HCT116 (cell line): ENCODE results near the gene DNPH1. TPM values are rescaled to one million over a fixed set of nuclear protein-coding genes. Genes with fewer than 3 reads are reported as not detected.

ENCODE experiments used
- ATAC-seq: fragments of 200-7000 bp; cut with Tn5 transposase; 2 replicates; pipeline ENCODE4 v1.9.1; 2020; ENCODE audit warnings: mild to moderate bottlenecking, moderate library complexity
- BruUV-seq: library from RNA; stranded (reverse); fragments of 400-500 nt; replicated peaks from 2 replicates; lab custom pipeline; 2021; lab: Mats Ljungman, UMichigan
- CTCF ChIA-PET: fragments of 300-600 bp; sonication (Branson Sonifier 250); formaldehyde crosslinking; loops from one replicate; lab custom pipeline; 2021; ENCODE audit warnings: antibody characterized with exemption; lab: Charles Lee
- POLR2A ChIA-PET: fragments of 300-600, 350-600 bp; sonication (Branson Sonifier 250); formaldehyde crosslinking; loops from one replicate; lab custom pipeline; 2021; ENCODE audit warnings: antibody characterized with exemption; lab: Charles Lee
- RAD21 ChIA-PET, 2 experiments: fragments of 300-600 bp; sonication (Branson Sonifier 250); formaldehyde crosslinking; loops; one replicate each; lab custom pipeline; 2023; ENCODE audit warnings: low total read pairs in 2 of 2; ENCODE audit not compliant: uncharacterized antibody in 2 of 2, unreplicated experiment in 2 of 2, low non-redundant PET in 1 of 2; lab: Charles Lee
- DNase-seq: peaks from one replicate; pipeline ENCODE4 v3.0.0-alpha.2; 2010; ENCODE audit warnings: low read depth, low spot score
- H2AFZ ChIP-seq: fragments of 200-600 bp; shearing (Covaris generic), sonication (generic); 2 replicates; pipeline ENCODE4 v1.6.1; 2017; ENCODE audit warnings: low read depth, mixed run types, mixed read lengths, antibody characterized with exemption, low read length; ENCODE audit not compliant: poor library complexity, severe bottlenecking
- H3K27ac ChIP-seq: 2 replicates; pipeline ENCODE4 v1.5.1; 2012; ENCODE audit warnings: low read depth, low read length
- H3K27me3 ChIP-seq: fragments of 200-600 bp; sonication (generic); 2 replicates; pipeline ENCODE4 v1.6.1; 2016; ENCODE audit warnings: mixed run types, low read length, mixed read lengths; ENCODE audit not compliant: insufficient read depth
- H3K36me3 ChIP-seq, 2 experiments: fragments of 200-500 bp in 1 of 2; fragments of 200-600 bp in 1 of 2; sonication (Bioruptor generic) in 1 of 2; sonication (generic) in 1 of 2; 2 replicates each; pipeline versions ENCODE4 v1.5.1 to v1.6.1; 2014 to 2016; ENCODE audit warnings: low read length in 2 of 2, inconsistent platforms in 1 of 2, mixed read lengths in 1 of 2, mixed run types in 1 of 2; ENCODE audit not compliant: insufficient read depth in 2 of 2, control insufficient read depth in 1 of 2
- H3K4me1 ChIP-seq, 2 experiments: fragments of 200-600 bp in 1 of 2; sonication (generic) in 1 of 2; 2 replicates each; pipeline versions ENCODE4 v1.5.1 to v1.6.1; 2012 to 2017; ENCODE audit warnings: low read length in 2 of 2, inconsistent platforms in 1 of 2, mild to moderate bottlenecking in 1 of 2, mixed read lengths in 1 of 2, mixed run types in 1 of 2, moderate library complexity in 1 of 2; ENCODE audit not compliant: insufficient read depth in 2 of 2, control insufficient read depth in 1 of 2
- H3K4me2 ChIP-seq: fragments of 200-600 bp; sonication (generic); 2 replicates; pipeline ENCODE4 v1.6.1; 2017; ENCODE audit warnings: mixed run types, low read length, mixed read lengths
- H3K4me3 ChIP-seq, 2 experiments: fragments of 200-600 bp in 1 of 2; sonication (generic) in 1 of 2; replicated peaks in 1 of 2; 2 replicates each; pipeline ENCODE4 v1.5.1; 2011 to 2016; ENCODE audit warnings: low read length in 2 of 2, control low read depth in 1 of 2, low read depth in 1 of 2, mild to moderate bottlenecking in 1 of 2, mixed read lengths in 1 of 2, mixed run types in 1 of 2
- H3K79me2 ChIP-seq: fragments of 200-600 bp; sonication (generic); 2 replicates; pipeline ENCODE4 v1.6.1; 2017; ENCODE audit warnings: mild to moderate bottlenecking, mixed run types, low read length, moderate library complexity, mixed read lengths; ENCODE audit not compliant: insufficient read depth
- H3K9ac ChIP-seq: fragments of 200-600 bp; sonication (generic); 2 replicates; pipeline ENCODE4 v1.6.1; 2016; ENCODE audit warnings: low read length, mixed read lengths
- H3K9me2 ChIP-seq: fragments of 200-600 bp; sonication (generic), shearing (Covaris generic); 2 replicates; pipeline ENCODE4 v1.6.1; 2017; ENCODE audit warnings: mixed run types, mild to moderate bottlenecking, moderate library complexity; ENCODE audit not compliant: insufficient read depth
- H3K9me3 ChIP-seq, 2 experiments: fragments of 200-500 bp in 1 of 2; fragments of 200-600 bp in 1 of 2; sonication (Bioruptor generic) in 1 of 2; sonication (generic) in 1 of 2; 2 replicates each; pipeline ENCODE4 v1.6.1; 2014 to 2017; ENCODE audit warnings: low read length in 2 of 2, mixed read lengths in 2 of 2, inconsistent platforms in 1 of 2, low read depth in 1 of 2, mild to moderate bottlenecking in 1 of 2, mixed run types in 1 of 2, moderate library complexity in 1 of 2; ENCODE audit not compliant: control insufficient read depth in 1 of 2, insufficient read depth in 1 of 2
- H4K20me1 ChIP-seq: fragments of 200-600 bp; sonication (generic), shearing (Covaris generic); 2 replicates; pipeline ENCODE4 v1.6.1; 2017; ENCODE audit warnings: mixed run types, mild to moderate bottlenecking, moderate library complexity; ENCODE audit not compliant: insufficient read depth
- ATF3 ChIP-seq: IDR thresholded peaks from 2 replicates; pipeline ENCODE4 v1.6.1; 2012
- CBX3 ChIP-seq: IDR thresholded peaks from 2 replicates; pipeline ENCODE4 v1.6.1; 2012; ENCODE audit warnings: low read depth
- CEBPB ChIP-seq: IDR thresholded peaks from 2 replicates; pipeline ENCODE4 v1.6.1; 2012; ENCODE audit warnings: low read depth
- CTCF ChIP-seq, 3 experiments: fragments of 200-600 bp in 1 of 3; sonication (generic) in 1 of 3; IDR thresholded peaks in 2 of 3; conservative IDR thresholded peaks in 1 of 3; 2 replicates each; pipeline ENCODE4 v1.5.1; 2012 to 2017; ENCODE audit warnings: low read depth in 2 of 3, low read length in 2 of 3, antibody characterized with exemption in 1 of 3, borderline replicate concordance in 1 of 3, control low read depth in 1 of 3, mild to moderate bottlenecking in 1 of 3, mixed read lengths in 1 of 3, mixed run types in 1 of 3, moderate library complexity in 1 of 3; ENCODE audit not compliant: insufficient read depth in 1 of 3
- JUND ChIP-seq: IDR thresholded peaks from 2 replicates; pipeline ENCODE4 v1.6.1; 2012
- MAX ChIP-seq: IDR thresholded peaks from 2 replicates; pipeline ENCODE4 v1.6.1; 2012
- REST ChIP-seq: IDR thresholded peaks from 2 replicates; pipeline ENCODE4 v1.6.1; 2012; ENCODE audit warnings: low read depth
- intact Hi-C: fragments of 100-400 bp; cut with micrococcal nuclease; formaldehyde crosslinking; loops from 2 replicates; pipeline ENCODE4 v1.10.0; 2022
- total RNA-seq: library from RNA; stranded (reverse); gene quantifications from one replicate; pipeline ENCODE4 v1.2.1, GENCODE V29; 2021; ENCODE audit not compliant: unreplicated experiment
- TF ChIP-seq, protein P1 (sequence below): IDR thresholded peaks from 2 replicates; pipeline ENCODE4 v1.6.1; 2011; ENCODE audit warnings: mild to moderate bottlenecking, low read length, moderate library complexity; ENCODE audit not compliant: insufficient replicate concordance; ENCODE audit errors: extremely low read depth

The DNPH1 gene
- total RNA-seq, 1 experiment from 2014 or later = 117 TPM

GRCh38 chr6:43262780-43263313 is 33.6 kb upstream of the DNPH1 start:
- Histone ChIP-seq H2AFZ (peak overlapping the region; percentile 90), H3K27ac (no peak overlapping the region), H3K9me2 (no peaks in the 10 kb centered on the region), H3K36me3 (no peaks in the 10 kb centered on the region), H3K27me3 (no peaks in the 10 kb centered on the region), H3K79me2 (no peaks in the 10 kb centered on the region), H3K4me2 (no peak overlapping the region), H3K9ac (no peak overlapping the region), H3K9me3 (no peaks in the 10 kb centered on the region), H4K20me1 (no peaks in the 10 kb centered on the region), H3K4me1 (no peaks in the 10 kb centered on the region), H3K4me3 (no peak overlapping the region)
- BruUV-seq = no TSS peak
- TF ChIP-seq ATF3 (no peak), CTCF (IDR thresholded peaks at IDR 0.05 in 2 of 3, conservative IDR thresholded peaks at IDR 0.05 in 1 of 3; ENCODE audit: borderline replicate concordance in 1 of 3, insufficient read depth in 1 of 3, low read depth in 2 of 3, low read length in 2 of 3) (no peak), REST (no peak), CEBPB (no peak), MAX (no peak), CBX3 (no peak), JUND (no peak)
- TF ChIP-seq, protein P1, sequence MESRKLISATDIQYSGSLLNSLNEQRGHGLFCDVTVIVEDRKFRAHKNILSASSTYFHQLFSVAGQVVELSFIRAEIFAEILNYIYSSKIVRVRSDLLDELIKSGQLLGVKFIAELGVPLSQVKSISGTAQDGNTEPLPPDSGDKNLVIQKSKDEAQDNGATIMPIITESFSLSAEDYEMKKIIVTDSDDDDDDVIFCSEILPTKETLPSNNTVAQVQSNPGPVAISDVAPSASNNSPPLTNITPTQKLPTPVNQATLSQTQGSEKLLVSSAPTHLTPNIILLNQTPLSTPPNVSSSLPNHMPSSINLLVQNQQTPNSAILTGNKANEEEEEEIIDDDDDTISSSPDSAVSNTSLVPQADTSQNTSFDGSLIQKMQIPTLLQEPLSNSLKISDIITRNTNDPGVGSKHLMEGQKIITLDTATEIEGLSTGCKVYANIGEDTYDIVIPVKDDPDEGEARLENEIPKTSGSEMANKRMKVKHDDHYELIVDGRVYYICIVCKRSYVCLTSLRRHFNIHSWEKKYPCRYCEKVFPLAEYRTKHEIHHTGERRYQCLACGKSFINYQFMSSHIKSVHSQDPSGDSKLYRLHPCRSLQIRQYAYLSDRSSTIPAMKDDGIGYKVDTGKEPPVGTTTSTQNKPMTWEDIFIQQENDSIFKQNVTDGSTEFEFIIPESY = no peak
- CTCF ChIA-PET = interaction anchor here (1.0 to 3.8 kb wide), 8 partner anchors 10 to 244 kb away, joined by 3 to 23 read pairs (median 7); partner anchors contain the start of genes DNPH1 and ZNF318
- DNase-seq (no peak), ATAC-seq (no peak)
- POLR2A ChIA-PET = no interaction called here
- intact Hi-C loops = loop anchor here (1.0 kb wide), 3 partner anchors 71 to 243 kb away; no protein-coding TSS in a partner anchor
- RAD21 ChIA-PET = interaction anchor here in 1 of 2 experiments (1.1 to 1.3 kb wide), 2 partner anchors 71 to 233 kb away, joined by 3 read pairs; no protein-coding TSS in a partner anchor
